SH-SY5Y (cell line): Measurements from ENCODE around the gene EIF1AD.

Experiments
- GATA2 ChIP-seq: IDR thresholded peaks from 2 replicates; pipeline ENCODE4 v1.6.1; 2011; ENCODE audit warnings: mild to moderate bottlenecking, low read depth, low read length
- GATA3 ChIP-seq: IDR thresholded peaks from 2 replicates; pipeline ENCODE4 v1.6.1; 2011; ENCODE audit warnings: low read depth, mild to moderate bottlenecking, low read length, moderate library complexity

The EIF1AD gene

DNA sequence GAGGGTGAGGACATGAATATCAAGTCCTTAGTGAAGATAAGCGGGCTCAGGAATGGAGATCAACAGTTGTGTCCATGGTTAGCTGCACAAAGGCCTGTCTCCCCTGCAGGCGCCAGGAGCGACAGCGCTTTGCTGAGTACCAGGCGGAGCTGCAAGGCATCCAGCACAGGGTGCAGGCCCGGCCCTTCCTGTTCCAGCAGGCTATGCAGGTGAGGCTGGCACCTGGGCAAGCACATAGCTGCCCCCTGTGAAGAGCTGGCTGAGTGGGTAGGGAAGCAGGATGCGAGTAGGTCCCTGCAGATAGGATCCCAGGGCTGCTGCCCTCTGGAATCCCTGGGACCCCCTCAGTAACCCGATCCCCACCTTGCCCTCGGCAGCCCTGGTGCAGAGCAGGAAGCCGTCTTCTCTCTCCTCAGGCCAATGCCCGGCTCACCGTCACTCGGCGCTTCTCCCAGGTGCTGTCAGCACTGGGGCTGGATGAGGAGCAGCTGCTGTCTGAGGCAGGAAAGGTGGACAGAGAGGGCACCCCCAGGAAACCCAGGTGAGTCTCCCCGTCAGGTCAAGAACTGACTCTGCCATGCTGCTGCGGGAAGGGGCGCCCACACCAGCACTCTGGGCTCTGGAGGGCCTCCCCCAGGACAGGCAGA is 43.1 kb downstream of the EIF1AD start:
- TF ChIP-seq GATA2: no peak
- no peak for TF ChIP-seq GATA3

DNA sequence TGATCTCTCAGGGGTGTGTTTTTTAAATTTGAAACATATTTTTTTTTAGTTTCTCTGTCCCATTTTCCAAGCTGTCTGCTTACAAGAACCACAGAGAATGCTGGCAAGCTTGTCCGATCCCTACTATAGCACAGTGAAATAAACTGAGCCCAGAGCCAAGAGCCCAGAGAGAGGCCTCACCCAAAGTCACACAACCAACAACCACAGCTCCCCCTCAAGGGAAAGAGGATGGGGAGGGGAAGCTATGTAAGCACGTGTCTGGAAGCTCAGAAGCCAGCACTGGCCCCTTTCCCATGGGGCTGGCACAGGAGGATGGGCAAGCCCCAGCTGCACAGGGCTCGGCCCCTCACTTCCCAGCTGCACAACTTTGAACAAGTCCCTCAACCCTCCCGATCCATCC is 43.7 kb downstream of the EIF1AD start:
- TF ChIP-seq GATA2 (no peak), GATA3 (no peak)

DNA sequence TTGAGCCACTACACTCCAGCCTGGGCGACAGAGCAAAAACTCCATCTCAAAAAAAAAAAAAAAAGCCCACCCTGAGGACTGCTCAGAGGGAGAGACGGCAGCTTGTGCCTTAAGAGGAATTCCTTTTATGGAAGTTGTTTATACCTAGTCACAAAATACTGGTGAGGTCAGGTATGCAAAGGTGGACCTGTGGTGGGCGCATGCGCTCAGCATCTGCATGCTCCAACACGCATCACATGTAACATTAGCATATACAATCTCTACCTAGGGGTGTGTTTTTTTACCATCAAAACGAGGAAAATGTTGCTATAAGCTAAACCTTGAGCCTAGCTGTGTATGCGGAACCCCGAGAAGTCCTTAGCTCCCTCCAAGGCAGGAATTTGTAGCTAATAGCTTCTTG is 47.2 kb downstream of the EIF1AD start:
- TF ChIP-seq GATA2: no peak
- no peak for TF ChIP-seq GATA3

DNA sequence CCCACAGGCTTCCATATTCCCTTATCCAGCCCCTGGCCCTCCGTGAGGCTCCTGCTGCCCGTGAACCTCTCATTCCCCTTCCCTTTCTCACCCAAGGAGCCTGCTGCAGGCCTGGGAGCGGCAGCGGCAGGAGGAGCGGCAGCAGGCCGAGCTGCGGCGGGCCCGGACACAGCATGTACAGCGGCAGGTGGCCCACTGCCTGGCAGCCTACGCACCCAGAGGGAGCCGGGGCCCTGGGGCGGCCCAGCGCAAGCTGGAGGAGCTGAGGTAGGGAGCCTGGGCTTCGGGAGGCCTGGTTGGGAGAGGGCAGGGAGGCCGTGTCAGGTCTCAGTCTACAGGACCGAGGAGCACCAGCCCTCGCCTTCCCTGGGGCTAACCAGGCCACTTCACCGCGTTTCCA is 48.5 kb downstream of the EIF1AD start:
- no peak for TF ChIP-seq GATA2
- TF ChIP-seq GATA3: no peak

DNA sequence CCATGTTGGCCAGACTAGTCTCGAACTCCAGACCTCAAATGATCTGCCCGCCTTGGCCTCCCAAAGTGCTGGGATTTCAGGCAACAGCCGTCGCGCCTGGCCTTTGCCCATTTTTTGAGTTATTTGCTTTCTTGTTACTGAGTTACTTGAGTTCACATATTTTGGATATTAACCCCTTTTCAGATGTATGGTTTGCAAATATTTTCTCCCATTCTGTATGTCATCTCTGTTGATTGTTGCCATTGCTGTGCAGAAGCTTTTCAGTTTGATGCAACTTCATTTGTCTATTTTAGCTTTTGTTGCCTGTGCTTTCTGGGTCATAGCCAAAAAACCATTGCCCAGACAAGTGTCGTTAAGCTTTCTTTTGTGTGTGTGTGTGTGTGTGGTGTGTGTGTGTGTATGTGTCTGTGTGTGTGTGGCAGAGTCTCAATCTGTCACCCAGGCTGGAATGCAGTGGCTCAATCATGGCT is 49.9 kb downstream of the EIF1AD start:
- no peak for TF ChIP-seq GATA2
- TF ChIP-seq GATA3: no peak

DNA sequence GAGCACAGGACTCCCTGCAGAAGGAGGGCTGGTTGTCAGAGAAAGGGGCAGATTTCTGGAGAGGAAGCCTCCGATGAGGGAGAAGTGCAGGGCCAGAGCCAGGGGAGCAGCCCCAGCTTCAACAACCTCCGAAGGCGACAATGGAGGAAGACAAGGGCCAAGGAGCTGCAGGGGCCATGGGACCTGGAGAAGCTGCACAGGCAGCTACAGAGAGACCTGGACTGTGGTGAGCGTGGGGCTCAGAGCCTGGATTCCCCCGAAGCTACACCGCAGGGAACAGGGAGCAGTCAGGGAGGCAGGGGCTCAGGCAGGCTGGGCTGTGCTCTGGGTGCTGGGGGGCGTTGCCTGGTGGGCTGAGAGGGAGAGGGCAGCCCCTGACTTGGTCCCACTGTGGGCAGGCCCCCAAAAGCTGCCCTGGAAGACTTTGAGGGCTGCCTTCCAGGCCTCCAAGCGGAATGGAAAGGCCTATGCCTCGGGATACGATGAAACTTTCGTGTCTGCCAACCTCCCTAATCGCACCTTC is 54.3 kb downstream of the EIF1AD start:
- no peak for TF ChIP-seq GATA3
- TF ChIP-seq GATA2: no peak

DNA sequence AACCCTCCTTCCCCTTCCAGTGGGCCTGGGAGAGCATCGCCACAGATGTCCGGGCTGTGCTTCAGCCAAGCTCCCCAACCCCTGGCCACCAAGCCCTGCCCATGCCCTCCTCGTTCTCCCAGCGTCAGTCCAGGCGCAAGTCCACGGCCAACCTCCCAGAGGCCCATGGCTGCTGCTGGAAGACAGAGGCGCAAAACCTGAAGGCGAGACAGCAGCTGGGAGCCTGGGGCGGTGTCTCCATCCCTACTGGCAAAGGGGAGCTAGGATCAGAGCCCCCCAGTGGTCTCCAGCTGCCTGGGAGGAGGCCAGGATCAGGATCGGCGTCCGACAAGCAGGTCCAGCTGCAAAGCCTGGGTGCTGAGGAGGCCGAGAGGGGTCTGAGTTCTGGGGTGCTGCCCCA is 54.8 kb downstream of the EIF1AD start:
- no peak for TF ChIP-seq GATA2
- TF ChIP-seq GATA3: no peak

DNA sequence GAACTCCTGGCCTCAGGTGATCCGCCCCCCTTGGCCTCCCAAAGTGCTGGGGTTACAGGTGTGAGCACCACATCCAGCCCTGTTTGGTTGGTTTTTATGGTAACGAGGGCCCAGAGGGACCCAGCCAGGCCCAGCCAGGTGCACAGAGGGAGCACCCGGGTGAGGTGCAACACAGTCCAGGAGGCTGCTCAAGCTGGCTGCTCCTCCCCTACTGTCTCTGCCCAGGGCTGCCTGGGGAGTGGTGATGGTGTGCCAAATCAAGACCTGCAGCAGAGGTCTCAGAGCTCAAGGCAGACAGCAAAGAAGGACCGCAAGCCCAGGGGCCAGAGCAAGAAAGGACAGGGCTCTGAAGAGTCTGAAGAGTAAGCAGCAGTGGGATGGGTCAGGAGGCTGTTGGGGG is 55.3 kb downstream of the EIF1AD start:
- TF ChIP-seq GATA2 (no peak), GATA3 (no peak)
